HCT116 (cell line): ENCODE measurements around the gene TMC3. TPM values are rescaled to one million over a fixed set of nuclear protein-coding genes. Genes with fewer than 3 reads are reported as not detected.

Experiments used
- ATAC-seq: fragments of 200-7000 bp; cut with Tn5 transposase; 2 replicates; pipeline ENCODE4 v1.9.1; 2020; ENCODE audit warnings: mild to moderate bottlenecking, moderate library complexity
- BruUV-seq: library from RNA; stranded (reverse); fragments of 400-500 nt; replicated peaks from 2 replicates; lab custom pipeline; 2021; lab: Mats Ljungman, UMichigan
- CTCF ChIA-PET: fragments of 300-600 bp; sonication (Branson Sonifier 250); formaldehyde crosslinking; loops from one replicate; lab custom pipeline; 2021; ENCODE audit warnings: antibody characterized with exemption; lab: Charles Lee
- POLR2A ChIA-PET: fragments of 300-600, 350-600 bp; sonication (Branson Sonifier 250); formaldehyde crosslinking; loops from one replicate; lab custom pipeline; 2021; ENCODE audit warnings: antibody characterized with exemption; lab: Charles Lee
- RAD21 ChIA-PET, 2 experiments: fragments of 300-600 bp; sonication (Branson Sonifier 250); formaldehyde crosslinking; loops; one replicate each; lab custom pipeline; 2023; ENCODE audit warnings: low total read pairs in 2 of 2; ENCODE audit not compliant: uncharacterized antibody in 2 of 2, unreplicated experiment in 2 of 2, low non-redundant PET in 1 of 2; lab: Charles Lee
- DNase-seq: peaks from one replicate; pipeline ENCODE4 v3.0.0-alpha.2; 2010; ENCODE audit warnings: low read depth, low spot score
- H2AFZ ChIP-seq: fragments of 200-600 bp; shearing (Covaris generic), sonication (generic); 2 replicates; pipeline ENCODE4 v1.6.1; 2017; ENCODE audit warnings: low read depth, mixed run types, mixed read lengths, antibody characterized with exemption, low read length; ENCODE audit not compliant: poor library complexity, severe bottlenecking
- H3K27ac ChIP-seq: 2 replicates; pipeline ENCODE4 v1.5.1; 2012; ENCODE audit warnings: low read depth, low read length
- H3K27me3 ChIP-seq: fragments of 200-600 bp; sonication (generic); 2 replicates; pipeline ENCODE4 v1.6.1; 2016; ENCODE audit warnings: mixed run types, low read length, mixed read lengths; ENCODE audit not compliant: insufficient read depth
- H3K36me3 ChIP-seq, 2 experiments: fragments of 200-500 bp in 1 of 2; fragments of 200-600 bp in 1 of 2; sonication (Bioruptor generic) in 1 of 2; sonication (generic) in 1 of 2; 2 replicates each; pipeline versions ENCODE4 v1.5.1 to v1.6.1; 2014 to 2016; ENCODE audit warnings: low read length in 2 of 2, inconsistent platforms in 1 of 2, mixed read lengths in 1 of 2, mixed run types in 1 of 2; ENCODE audit not compliant: insufficient read depth in 2 of 2, control insufficient read depth in 1 of 2
- H3K4me1 ChIP-seq, 2 experiments: fragments of 200-600 bp in 1 of 2; sonication (generic) in 1 of 2; 2 replicates each; pipeline versions ENCODE4 v1.5.1 to v1.6.1; 2012 to 2017; ENCODE audit warnings: low read length in 2 of 2, inconsistent platforms in 1 of 2, mild to moderate bottlenecking in 1 of 2, mixed read lengths in 1 of 2, mixed run types in 1 of 2, moderate library complexity in 1 of 2; ENCODE audit not compliant: insufficient read depth in 2 of 2, control insufficient read depth in 1 of 2
- H3K4me2 ChIP-seq: fragments of 200-600 bp; sonication (generic); 2 replicates; pipeline ENCODE4 v1.6.1; 2017; ENCODE audit warnings: mixed run types, low read length, mixed read lengths
- H3K4me3 ChIP-seq, 2 experiments: fragments of 200-600 bp in 1 of 2; sonication (generic) in 1 of 2; replicated peaks in 1 of 2; 2 replicates each; pipeline ENCODE4 v1.5.1; 2011 to 2016; ENCODE audit warnings: low read length in 2 of 2, control low read depth in 1 of 2, low read depth in 1 of 2, mild to moderate bottlenecking in 1 of 2, mixed read lengths in 1 of 2, mixed run types in 1 of 2
- H3K79me2 ChIP-seq: fragments of 200-600 bp; sonication (generic); 2 replicates; pipeline ENCODE4 v1.6.1; 2017; ENCODE audit warnings: mild to moderate bottlenecking, mixed run types, low read length, moderate library complexity, mixed read lengths; ENCODE audit not compliant: insufficient read depth
- H3K9ac ChIP-seq: fragments of 200-600 bp; sonication (generic); 2 replicates; pipeline ENCODE4 v1.6.1; 2016; ENCODE audit warnings: low read length, mixed read lengths
- H3K9me2 ChIP-seq: fragments of 200-600 bp; sonication (generic), shearing (Covaris generic); 2 replicates; pipeline ENCODE4 v1.6.1; 2017; ENCODE audit warnings: mixed run types, mild to moderate bottlenecking, moderate library complexity; ENCODE audit not compliant: insufficient read depth
- H3K9me3 ChIP-seq, 2 experiments: fragments of 200-500 bp in 1 of 2; fragments of 200-600 bp in 1 of 2; sonication (Bioruptor generic) in 1 of 2; sonication (generic) in 1 of 2; 2 replicates each; pipeline ENCODE4 v1.6.1; 2014 to 2017; ENCODE audit warnings: low read length in 2 of 2, mixed read lengths in 2 of 2, inconsistent platforms in 1 of 2, low read depth in 1 of 2, mild to moderate bottlenecking in 1 of 2, mixed run types in 1 of 2, moderate library complexity in 1 of 2; ENCODE audit not compliant: control insufficient read depth in 1 of 2, insufficient read depth in 1 of 2
- H4K20me1 ChIP-seq: fragments of 200-600 bp; sonication (generic), shearing (Covaris generic); 2 replicates; pipeline ENCODE4 v1.6.1; 2017; ENCODE audit warnings: mixed run types, mild to moderate bottlenecking, moderate library complexity; ENCODE audit not compliant: insufficient read depth
- ATF3 ChIP-seq: IDR thresholded peaks from 2 replicates; pipeline ENCODE4 v1.6.1; 2012
- CBX3 ChIP-seq: IDR thresholded peaks from 2 replicates; pipeline ENCODE4 v1.6.1; 2012; ENCODE audit warnings: low read depth
- CTCF ChIP-seq, 3 experiments: fragments of 200-600 bp in 1 of 3; sonication (generic) in 1 of 3; IDR thresholded peaks in 2 of 3; conservative IDR thresholded peaks in 1 of 3; 2 replicates each; pipeline ENCODE4 v1.5.1; 2012 to 2017; ENCODE audit warnings: low read depth in 2 of 3, low read length in 2 of 3, antibody characterized with exemption in 1 of 3, borderline replicate concordance in 1 of 3, control low read depth in 1 of 3, mild to moderate bottlenecking in 1 of 3, mixed read lengths in 1 of 3, mixed run types in 1 of 3, moderate library complexity in 1 of 3; ENCODE audit not compliant: insufficient read depth in 1 of 3
- ELF1 ChIP-seq: IDR thresholded peaks from 2 replicates; pipeline ENCODE4 v1.6.1; 2012; ENCODE audit warnings: low read depth, borderline replicate concordance
- EZH2 ChIP-seq: fragments of 200-600 bp; sonication (generic); IDR thresholded peaks from 2 replicates; pipeline ENCODE4 v1.6.1; 2017; ENCODE audit warnings: antibody characterized with exemption, mixed run types
- EZH2phosphoT487 ChIP-seq: fragments of 200-600 bp; IDR thresholded peaks from 2 replicates; pipeline ENCODE4 v1.6.1; 2018; ENCODE audit warnings: antibody characterized with exemption, borderline replicate concordance
- FOSL1 ChIP-seq: IDR thresholded peaks from 2 replicates; pipeline ENCODE4 v1.6.1; 2012; ENCODE audit warnings: low read depth
- JUND ChIP-seq: IDR thresholded peaks from 2 replicates; pipeline ENCODE4 v1.6.1; 2012
- POLR2A ChIP-seq: IDR thresholded peaks from 2 replicates; pipeline ENCODE4 v1.7.0; 2011; ENCODE audit warnings: borderline replicate concordance; ENCODE audit not compliant: insufficient read depth, insufficient read length; ENCODE audit errors: extremely low read depth
- POLR2AphosphoS5 ChIP-seq: IDR thresholded peaks from 2 replicates; pipeline ENCODE4 v1.6.1; 2011; ENCODE audit warnings: mild to moderate bottlenecking, low read depth, low read length, moderate library complexity
- SP1 ChIP-seq: IDR thresholded peaks from 2 replicates; pipeline ENCODE4 v1.6.1; 2012; ENCODE audit warnings: low read depth
- SRF ChIP-seq: IDR thresholded peaks from 2 replicates; pipeline ENCODE4 v1.6.1; 2012; ENCODE audit warnings: low read depth
- TCF7L2 ChIP-seq: IDR thresholded peaks from 2 replicates; pipeline ENCODE4 v1.7.0; 2011; ENCODE audit warnings: borderline replicate concordance, inconsistent platforms; ENCODE audit not compliant: insufficient read depth, insufficient read length; ENCODE audit errors: extremely low read depth
- YY1 ChIP-seq: IDR thresholded peaks from 2 replicates; pipeline ENCODE4 v1.6.1; 2011; ENCODE audit warnings: low read length, low read depth, moderate library complexity, mild to moderate bottlenecking; ENCODE audit not compliant: insufficient replicate concordance; ENCODE audit errors: extremely low read depth
- ZFX ChIP-seq: fragments of 450-650 bp; IDR thresholded peaks from 2 replicates; pipeline ENCODE4 v1.6.1; 2017
- intact Hi-C: fragments of 100-400 bp; cut with micrococcal nuclease; formaldehyde crosslinking; loops from 2 replicates; pipeline ENCODE4 v1.10.0; 2022
- total RNA-seq: library from RNA; stranded (reverse); gene quantifications from one replicate; pipeline ENCODE4 v1.2.1, GENCODE V29; 2021; ENCODE audit not compliant: unreplicated experiment
- TF ChIP-seq, protein P1 (sequence below): IDR thresholded peaks from 2 replicates; pipeline ENCODE4 v1.6.1; 2011; ENCODE audit warnings: mild to moderate bottlenecking, low read length, moderate library complexity; ENCODE audit not compliant: insufficient replicate concordance; ENCODE audit errors: extremely low read depth

Gene TMC3
- total RNA-seq, 1 experiment from 2014 or later: not detected

DNA sequence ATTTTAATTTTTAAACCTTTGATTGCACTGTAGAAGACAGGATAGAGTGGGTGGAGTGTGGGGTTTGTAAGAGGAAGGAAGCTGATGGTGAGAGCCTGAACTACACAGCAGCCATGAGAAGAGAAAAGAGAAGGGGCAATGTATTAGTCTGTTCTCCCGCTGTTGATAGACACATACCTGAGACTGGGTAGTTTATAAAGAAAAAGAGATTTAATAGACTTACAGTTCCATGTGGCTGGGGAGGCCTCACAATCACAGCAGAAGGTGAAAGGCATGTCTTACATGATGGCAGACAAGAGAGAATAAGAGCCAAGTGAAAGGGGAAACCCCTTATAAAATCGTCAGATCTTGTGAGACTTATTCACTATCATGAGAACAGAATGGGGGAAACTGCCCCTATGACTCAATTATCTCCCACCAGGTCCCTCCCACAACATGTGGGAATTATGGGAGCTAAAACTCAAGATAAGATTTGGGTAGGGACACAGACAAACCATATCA is 87.3 kb downstream of the TMC3 start:
- H3K9ac ChIP-seq: no peak overlapping the region
- H3K4me1 ChIP-seq: no peaks in the 10 kb centered on the region
- TF ChIP-seq POLR2AphosphoS5: no peak
- TF ChIP-seq ATF3: no peak
- TF ChIP-seq EZH2phosphoT487: no peak
- TF ChIP-seq EZH2: no peak
- no peak for TF ChIP-seq JUND
- no peak for TF ChIP-seq YY1
- no peak overlapping the region for H3K27ac ChIP-seq
- RAD21 ChIA-PET: no interaction called here
- H3K4me3 ChIP-seq: no peak overlapping the region
- ATAC-seq (no peak), DNase-seq (no peak)
- no peaks in the 10 kb centered on the region for H3K9me2 ChIP-seq
- H3K9me3 ChIP-seq: no peaks in the 10 kb centered on the region
- H3K36me3 ChIP-seq: no peaks in the 10 kb centered on the region
- POLR2A ChIA-PET: no interaction called here
- CTCF ChIA-PET: interaction anchor here (1.8 kb wide), 1 partner anchor 20 kb away, joined by 5 read pairs; no protein-coding TSS in a partner anchor
- no peaks in the 10 kb centered on the region for H4K20me1 ChIP-seq
- no peaks in the 10 kb centered on the region for H3K27me3 ChIP-seq
- no peak overlapping the region for H3K4me2 ChIP-seq
- intact Hi-C loops: no loop called here
- BruUV-seq: no TSS peak
- no peak overlapping the region for H2AFZ ChIP-seq
- H3K79me2 ChIP-seq: no peaks in the 10 kb centered on the region

DNA sequence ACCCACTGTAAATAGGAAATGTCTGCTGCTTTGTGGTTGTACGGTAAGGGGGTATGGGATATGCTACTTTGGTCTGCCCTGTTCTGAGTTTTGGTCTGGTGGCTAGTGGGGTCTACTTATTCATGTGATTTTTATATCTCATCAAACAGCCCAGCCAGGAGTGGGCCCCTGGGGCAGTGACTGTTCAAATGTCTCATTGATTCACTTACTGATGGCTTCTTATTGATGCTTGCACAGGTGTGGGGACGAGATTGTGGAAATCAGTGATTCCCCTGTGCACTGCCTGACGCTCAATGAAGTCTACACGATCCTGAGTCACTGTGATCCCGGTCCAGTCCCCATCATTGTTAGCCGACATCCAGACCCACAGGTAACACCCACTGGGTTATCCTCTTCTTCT is 88.6 kb downstream of the TMC3 start:
- BruUV-seq: no TSS peak
- H2AFZ ChIP-seq: no peak overlapping the region
- no peak overlapping the region for H3K27ac ChIP-seq
- H3K9me2 ChIP-seq: no peaks in the 10 kb centered on the region
- CTCF ChIA-PET: interaction anchor here (1.8 kb wide), 1 partner anchor 19 kb away, joined by 5 read pairs; no protein-coding TSS in a partner anchor
- H3K79me2 ChIP-seq: no peaks in the 10 kb centered on the region
- H3K9me3 ChIP-seq: no peaks in the 10 kb centered on the region
- no peaks in the 10 kb centered on the region for H3K27me3 ChIP-seq
- no peak overlapping the region for H3K9ac ChIP-seq
- no peaks in the 10 kb centered on the region for H3K36me3 ChIP-seq
- H4K20me1 ChIP-seq: no peaks in the 10 kb centered on the region
- no peak overlapping the region for H3K4me2 ChIP-seq
- POLR2A ChIA-PET: no interaction called here
- ATAC-seq: no peak
- no peak for DNase-seq
- intact Hi-C loops: no loop called here
- no peaks in the 10 kb centered on the region for H3K4me1 ChIP-seq
- RAD21 ChIA-PET: no interaction called here
- H3K4me3 ChIP-seq: no peak overlapping the region
- no peak for TF ChIP-seq YY1
- TF ChIP-seq ELF1: no peak
- TF ChIP-seq CBX3: no peak
- no peak for TF ChIP-seq CTCF (IDR thresholded peaks at IDR 0.05 in 2 of 3, conservative IDR thresholded peaks at IDR 0.05 in 1 of 3; ENCODE audit: borderline replicate concordance in 1 of 3, insufficient read depth in 1 of 3, low read depth in 2 of 3, low read length in 2 of 3)
- no peak for TF ChIP-seq POLR2A
- TF ChIP-seq SP1: no peak
- no peak for TF ChIP-seq FOSL1
- TF ChIP-seq, protein P1, sequence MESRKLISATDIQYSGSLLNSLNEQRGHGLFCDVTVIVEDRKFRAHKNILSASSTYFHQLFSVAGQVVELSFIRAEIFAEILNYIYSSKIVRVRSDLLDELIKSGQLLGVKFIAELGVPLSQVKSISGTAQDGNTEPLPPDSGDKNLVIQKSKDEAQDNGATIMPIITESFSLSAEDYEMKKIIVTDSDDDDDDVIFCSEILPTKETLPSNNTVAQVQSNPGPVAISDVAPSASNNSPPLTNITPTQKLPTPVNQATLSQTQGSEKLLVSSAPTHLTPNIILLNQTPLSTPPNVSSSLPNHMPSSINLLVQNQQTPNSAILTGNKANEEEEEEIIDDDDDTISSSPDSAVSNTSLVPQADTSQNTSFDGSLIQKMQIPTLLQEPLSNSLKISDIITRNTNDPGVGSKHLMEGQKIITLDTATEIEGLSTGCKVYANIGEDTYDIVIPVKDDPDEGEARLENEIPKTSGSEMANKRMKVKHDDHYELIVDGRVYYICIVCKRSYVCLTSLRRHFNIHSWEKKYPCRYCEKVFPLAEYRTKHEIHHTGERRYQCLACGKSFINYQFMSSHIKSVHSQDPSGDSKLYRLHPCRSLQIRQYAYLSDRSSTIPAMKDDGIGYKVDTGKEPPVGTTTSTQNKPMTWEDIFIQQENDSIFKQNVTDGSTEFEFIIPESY: no peak
- no peak for TF ChIP-seq ZFX
- TF ChIP-seq ATF3: no peak
- no peak for TF ChIP-seq JUND
- TF ChIP-seq SRF: no peak
- no peak for TF ChIP-seq TCF7L2
